ENCODE results near the gene VWA3A.
A peak's percentile ranks its signal among the peaks of the same experiment; 100 is the strongest.
"Not testable (repeated sequence)": the region's sequence is repeated elsewhere in the genome, so short reads cannot be mapped to it uniquely, and the experiment has no call there.

VWA3A gene

GRCh38 chr16:22141767-22142166 lies 49.4 kb downstream of the VWA3A start:
- DNase-seq = no peak

GRCh38 chr16:22144520-22144919 lies 52.2 kb downstream of the VWA3A start:
- no peak for DNase-seq

- no peak for DNase-seq
Observed at GRCh38 chr16:22147853-22148252, 55.5 kb downstream of the VWA3A start.

GRCh38 chr16:22151246-22151998 lies 59.1 kb downstream of the VWA3A start:
- no peak for DNase-seq

GRCh38 chr16:22152316-22152715 lies 60.0 kb downstream of the VWA3A start:
- no peak for DNase-seq

GRCh38 chr16:22153078-22153477 lies 60.7 kb downstream of the VWA3A start:
- DNase-seq = not testable (repeated sequence)

GRCh38 chr16:22161401-22161800 lies 69.1 kb downstream of the VWA3A start:
- no peak for DNase-seq

GRCh38 chr16:22161999-22162655 lies 69.8 kb downstream of the VWA3A start, which contains the start of gene SDR42E2:
Gene SDR42E2 (plus strand): TSS chr16:22162506. CDS start chr16:22165583, 3,077 bp downstream.
- peak; percentile 57 for DNase-seq

GRCh38 chr16:22162656-22163009 lies 70.3 kb downstream of the VWA3A start:
- no peak for DNase-seq

- no peak for DNase-seq
Observed at GRCh38 chr16:22163806-22164205, 71.5 kb downstream of the VWA3A start.

- DNase-seq = no peak
Observed at GRCh38 chr16:22164482-22164881, 72.1 kb downstream of the VWA3A start.

- DNase-seq = no peak
Observed at GRCh38 chr16:22165508-22166285, 73.4 kb downstream of the VWA3A start.

GRCh38 chr16:22171953-22172352 lies 79.6 kb downstream of the VWA3A start:
- DNase-seq = no peak

GRCh38 chr16:22172642-22173041 lies 80.3 kb downstream of the VWA3A start:
- DNase-seq = not testable (repeated sequence)

GRCh38 chr16:22174642-22175041 lies 82.3 kb downstream of the VWA3A start:
- no peak for DNase-seq

GRCh38 chr16:22177968-22178930 lies 85.9 kb downstream of the VWA3A start:
- DNase-seq = no peak

GRCh38 chr16:22181426-22181825 lies 89.1 kb downstream of the VWA3A start:
- DNase-seq = no peak

GRCh38 chr16:22181843-22182242 lies 89.5 kb downstream of the VWA3A start:
- no peak for DNase-seq

GRCh38 chr16:22183335-22183734 lies 91.0 kb downstream of the VWA3A start:
- DNase-seq = no peak

GRCh38 chr16:22183901-22184614 lies 91.7 kb downstream of the VWA3A start:
- DNase-seq = no peak

- DNase-seq = no peak
Observed at GRCh38 chr16:22184615-22184968, 92.3 kb downstream of the VWA3A start.

- no peak for DNase-seq
Observed at GRCh38 chr16:22186517-22186916, 94.2 kb downstream of the VWA3A start.

Data from activated CD8-positive, alpha-beta memory T cell treated with anti-CD3 and anti-CD28 coated beads, Interleukin-2, amount 50 U/mL, for 48 hours (primary cell).